ENCODE data around the gene TRAPPC3. TPM values are rescaled to one million over a fixed set of nuclear protein-coding genes. Genes with fewer than 3 reads are reported as not detected.
A peak's percentile ranks its signal among the peaks of the same experiment; 100 is the strongest.
"Not testable (repeated sequence)": the region's sequence is repeated elsewhere in the genome, so short reads cannot be mapped to it uniquely, and the experiment has no call there.

The TRAPPC3 gene
- total RNA-seq, 1 donor from 2014 or later = 30.3 TPM

GRCh38 chr1:36158827-36159252, 9.6 kb upstream of the TRAPPC3 start:
- not testable (repeated sequence) for H3K4me3 ChIP-seq (ENCODE audit: low read length in 3 of 3); H3K36me3 ChIP-seq (ENCODE audit: control insufficient read depth in 3 of 3, insufficient read depth in 3 of 3, low read length in 3 of 3); H3K27ac ChIP-seq (ENCODE audit: low read depth, low read length); H3K27me3 ChIP-seq (ENCODE audit: control insufficient read depth in 3 of 3, insufficient read depth in 3 of 3, low read length in 3 of 3); H3K9me3 ChIP-seq (ENCODE audit: control insufficient read depth in 3 of 3, low read length in 3 of 3)
- Histone ChIP-seq H3K9ac (ENCODE audit: low read depth in 1 of 3, low read length in 3 of 3) (peak overlapping the region in 2 of 3 donors; percentile 88 to 100), H3K4me1 (ENCODE audit: control insufficient read depth in 3 of 3, insufficient read depth in 3 of 3, low read length in 3 of 3) (peaks cover 67 to 73% (median 69%) of the 10 kb centered on the region in 3 donors)

- Histone ChIP-seq H3K4me3 (ENCODE audit: low read length in 3 of 3) (peak overlapping the region; percentile 78 to 91 (median 80)), H3K27me3 (ENCODE audit: control insufficient read depth in 3 of 3, insufficient read depth in 3 of 3, low read length in 3 of 3) (no peaks in the 10 kb centered on the region), H3K36me3 (ENCODE audit: control insufficient read depth in 3 of 3, insufficient read depth in 3 of 3, low read length in 3 of 3) (peaks cover 4 to 5% (median 4%) of the 10 kb centered on the region in 3 donors), H3K9ac (ENCODE audit: low read depth in 1 of 3, low read length in 3 of 3) (peak overlapping the region; percentile 87 to 100 (median 88)), H3K4me1 (ENCODE audit: control insufficient read depth in 3 of 3, insufficient read depth in 3 of 3, low read length in 3 of 3) (peaks cover 66 to 77% (median 68%) of the 10 kb centered on the region in 3 donors), H3K27ac (ENCODE audit: low read depth, low read length) (peak overlapping the region; percentile 99), H3K9me3 (ENCODE audit: control insufficient read depth in 3 of 3, low read length in 3 of 3) (no peaks in the 10 kb centered on the region)
Observed at GRCh38 chr1:36157973-36158826, 8.9 kb upstream of the TRAPPC3 start.

- peaks cover 60 to 76% (median 68%) of the 10 kb centered on the region in 3 donors for H3K4me1 ChIP-seq (ENCODE audit: control insufficient read depth in 3 of 3, insufficient read depth in 3 of 3, low read length in 3 of 3)
- H3K4me3 ChIP-seq (ENCODE audit: low read length in 3 of 3) = peak overlapping the region; percentile 78 to 91 (median 80)
- no peaks in the 10 kb centered on the region for H3K27me3 ChIP-seq (ENCODE audit: control insufficient read depth in 3 of 3, insufficient read depth in 3 of 3, low read length in 3 of 3)
- no peaks in the 10 kb centered on the region for H3K9me3 ChIP-seq (ENCODE audit: control insufficient read depth in 3 of 3, low read length in 3 of 3)
- peak overlapping the region; percentile 87 to 100 (median 88) for H3K9ac ChIP-seq (ENCODE audit: low read depth in 1 of 3, low read length in 3 of 3)
- peaks cover 4 to 5% (median 4%) of the 10 kb centered on the region in 3 donors for H3K36me3 ChIP-seq (ENCODE audit: control insufficient read depth in 3 of 3, insufficient read depth in 3 of 3, low read length in 3 of 3)
- H3K27ac ChIP-seq (ENCODE audit: low read depth, low read length) = peak overlapping the region; percentile 99
Observed at GRCh38 chr1:36157115-36157903, 8.0 kb upstream of the TRAPPC3 start.

- H3K27ac ChIP-seq (ENCODE audit: low read depth, low read length) = peak overlapping the region; percentile 99
- peak overlapping the region; percentile 78 to 91 (median 80) for H3K4me3 ChIP-seq (ENCODE audit: low read length in 3 of 3)
- peaks cover 4 to 5% (median 4%) of the 10 kb centered on the region in 3 donors for H3K36me3 ChIP-seq (ENCODE audit: control insufficient read depth in 3 of 3, insufficient read depth in 3 of 3, low read length in 3 of 3)
- no peaks in the 10 kb centered on the region for H3K27me3 ChIP-seq (ENCODE audit: control insufficient read depth in 3 of 3, insufficient read depth in 3 of 3, low read length in 3 of 3)
- peak overlapping the region; percentile 87 to 100 (median 88) for H3K9ac ChIP-seq (ENCODE audit: low read depth in 1 of 3, low read length in 3 of 3)
- H3K9me3 ChIP-seq (ENCODE audit: control insufficient read depth in 3 of 3, low read length in 3 of 3) = no peaks in the 10 kb centered on the region
- peaks cover 59 to 73% (median 68%) of the 10 kb centered on the region in 3 donors for H3K4me1 ChIP-seq (ENCODE audit: control insufficient read depth in 3 of 3, insufficient read depth in 3 of 3, low read length in 3 of 3)
Observed at GRCh38 chr1:36156329-36157114, 7.2 kb upstream of the TRAPPC3 start.

GRCh38 chr1:36155408-36156328, 6.4 kb upstream of the TRAPPC3 start, which contains the start of gene MAP7D1:
TSS of gene MAP7D1 (plus strand) at chr1:36156160. CDS start at chr1:36156418, 258 bp downstream.
- H3K36me3 ChIP-seq (ENCODE audit: control insufficient read depth in 3 of 3, insufficient read depth in 3 of 3, low read length in 3 of 3) = peaks cover 4 to 5% (median 4%) of the 10 kb centered on the region in 3 donors
- peak within 1 kb of the TSS; percentile 99 for H3K27ac ChIP-seq (ENCODE audit: low read depth, low read length)
- no peaks in the 10 kb centered on the region for H3K9me3 ChIP-seq (ENCODE audit: control insufficient read depth in 3 of 3, low read length in 3 of 3)
- H3K27me3 ChIP-seq (ENCODE audit: control insufficient read depth in 3 of 3, insufficient read depth in 3 of 3, low read length in 3 of 3) = no peaks in the 10 kb centered on the region
- H3K4me3 ChIP-seq (ENCODE audit: low read length in 3 of 3) = peak within 1 kb of the TSS; percentile 80 to 94 (median 88)
- H3K9ac ChIP-seq (ENCODE audit: low read depth in 1 of 3, low read length in 3 of 3) = peak within 1 kb of the TSS; percentile 97 to 100 (median 100)
- H3K4me1 ChIP-seq (ENCODE audit: control insufficient read depth in 3 of 3, insufficient read depth in 3 of 3, low read length in 3 of 3) = peaks cover 59 to 73% (median 68%) of the 10 kb centered on the region in 3 donors

GRCh38 chr1:36154765-36155407, 5.6 kb upstream of the TRAPPC3 start:
- peaks cover 59 to 73% (median 68%) of the 10 kb centered on the region in 3 donors for H3K4me1 ChIP-seq (ENCODE audit: control insufficient read depth in 3 of 3, insufficient read depth in 3 of 3, low read length in 3 of 3)
- H3K9me3 ChIP-seq (ENCODE audit: control insufficient read depth in 3 of 3, low read length in 3 of 3) = no peaks in the 10 kb centered on the region
- H3K27me3 ChIP-seq (ENCODE audit: control insufficient read depth in 3 of 3, insufficient read depth in 3 of 3, low read length in 3 of 3) = no peaks in the 10 kb centered on the region
- peak overlapping the region; percentile 97 to 100 (median 100) for H3K9ac ChIP-seq (ENCODE audit: low read depth in 1 of 3, low read length in 3 of 3)
- peak overlapping the region; percentile 99 for H3K27ac ChIP-seq (ENCODE audit: low read depth, low read length)
- H3K36me3 ChIP-seq (ENCODE audit: control insufficient read depth in 3 of 3, insufficient read depth in 3 of 3, low read length in 3 of 3) = peaks cover 4% of the 10 kb centered on the region in 3 donors
- H3K4me3 ChIP-seq (ENCODE audit: low read length in 3 of 3) = peak overlapping the region; percentile 73 to 94 (median 88)

- no peak overlapping the region for H3K4me3 ChIP-seq (ENCODE audit: low read length in 3 of 3)
- no peaks in the 10 kb centered on the region for H3K9me3 ChIP-seq (ENCODE audit: control insufficient read depth in 3 of 3, low read length in 3 of 3)
- H3K4me1 ChIP-seq (ENCODE audit: control insufficient read depth in 3 of 3, insufficient read depth in 3 of 3, low read length in 3 of 3) = peaks cover 57 to 71% (median 66%) of the 10 kb centered on the region in 3 donors
- H3K27me3 ChIP-seq (ENCODE audit: control insufficient read depth in 3 of 3, insufficient read depth in 3 of 3, low read length in 3 of 3) = no peaks in the 10 kb centered on the region
- peaks cover 0 to 3% (median under 1%) of the 10 kb centered on the region in 3 donors for H3K36me3 ChIP-seq (ENCODE audit: control insufficient read depth in 3 of 3, insufficient read depth in 3 of 3, low read length in 3 of 3)
- H3K9ac ChIP-seq (ENCODE audit: low read depth in 1 of 3, low read length in 3 of 3) = peak overlapping the region in 1 of 3 donors; percentile 100
- peak overlapping the region; percentile 99 for H3K27ac ChIP-seq (ENCODE audit: low read depth, low read length)
Observed at GRCh38 chr1:36154335-36154734, 5.0 kb upstream of the TRAPPC3 start.

- H3K4me1 ChIP-seq (ENCODE audit: control insufficient read depth in 3 of 3, insufficient read depth in 3 of 3, low read length in 3 of 3) = peaks cover 56 to 74% (median 67%) of the 10 kb centered on the region in 3 donors
- no peaks in the 10 kb centered on the region for H3K9me3 ChIP-seq (ENCODE audit: control insufficient read depth in 3 of 3, low read length in 3 of 3)
- H3K27me3 ChIP-seq (ENCODE audit: control insufficient read depth in 3 of 3, insufficient read depth in 3 of 3, low read length in 3 of 3) = no peaks in the 10 kb centered on the region
- H3K4me3 ChIP-seq (ENCODE audit: low read length in 3 of 3) = no peak overlapping the region
- H3K36me3 ChIP-seq (ENCODE audit: control insufficient read depth in 3 of 3, insufficient read depth in 3 of 3, low read length in 3 of 3) = peaks cover 0 to 2% (median 0%) of the 10 kb centered on the region in 3 donors
- peak overlapping the region in 2 of 3 donors; percentile 40 to 54 for H3K9ac ChIP-seq (ENCODE audit: low read depth in 1 of 3, low read length in 3 of 3)
- H3K27ac ChIP-seq (ENCODE audit: low read depth, low read length) = peak overlapping the region; percentile 12
Observed at GRCh38 chr1:36153476-36153875, 4.2 kb upstream of the TRAPPC3 start.

All from skeletal muscle tissue (tissue), 4 donors.